Liver (tissue), 3 donors: Measurements from ENCODE around the gene LAMA2.

Source experiments
- CTCF ChIP-seq: fragments of 150-350 bp; IDR thresholded peaks from 2 replicates; pipeline ENCODE4 v1.5.1; 2017; ENCODE audit warnings: improper control_type of control experiment, low read depth, low read length; ENCODE audit not compliant: missing input control
- GABPA ChIP-seq, 2 donors: IDR thresholded peaks in 1 of 2; conservative IDR thresholded peaks in 1 of 2; 2 replicates each; pipeline ENCODE4 v1.6.1; 2016; ENCODE audit warnings: antibody characterized with exemption in 2 of 2, mild to moderate bottlenecking in 1 of 2, moderate library complexity in 1 of 2
- HNF4G ChIP-seq: IDR thresholded peaks from 2 replicates; pipeline ENCODE4 v1.6.1; 2016; ENCODE audit warnings: antibody characterized with exemption
- TAF1 ChIP-seq: conservative IDR thresholded peaks from 2 replicates; pipeline ENCODE4 v1.6.1; 2016; ENCODE audit warnings: antibody characterized with exemption, mild to moderate bottlenecking
- YY1 ChIP-seq: IDR thresholded peaks from 2 replicates; pipeline ENCODE4 v1.6.1; 2016; ENCODE audit warnings: antibody characterized with exemption, mild to moderate bottlenecking
- ZBTB33 ChIP-seq: IDR thresholded peaks from 2 replicates; pipeline ENCODE4 v1.6.1; 2016; ENCODE audit warnings: antibody characterized with exemption
- donor health status: healthy.
- donor health status: healthy.

GRCh38 chr6:129177801-129178200, 294.9 kb downstream of the LAMA2 start:
- no peak for TF ChIP-seq CTCF
- TF ChIP-seq YY1 = no peak
- no peak for TF ChIP-seq TAF1
- no peak for TF ChIP-seq ZBTB33
- TF ChIP-seq HNF4G = no peak
- no peak for TF ChIP-seq GABPA (IDR thresholded peaks at IDR 0.05 in 1 of 2, conservative IDR thresholded peaks at IDR 0.05 in 1 of 2)
